GM12872 (cell line): ENCODE data around the gene ITGAX.

Experiments used
- TF ChIP-seq, protein P1 (sequence below): IDR thresholded peaks from 3 replicates; pipeline ENCODE4 v1.5.1; 2011; ENCODE audit warnings: low read depth, mild to moderate bottlenecking, low read length, moderate library complexity; ENCODE audit not compliant: insufficient read depth

Gene ITGAX

DNA sequence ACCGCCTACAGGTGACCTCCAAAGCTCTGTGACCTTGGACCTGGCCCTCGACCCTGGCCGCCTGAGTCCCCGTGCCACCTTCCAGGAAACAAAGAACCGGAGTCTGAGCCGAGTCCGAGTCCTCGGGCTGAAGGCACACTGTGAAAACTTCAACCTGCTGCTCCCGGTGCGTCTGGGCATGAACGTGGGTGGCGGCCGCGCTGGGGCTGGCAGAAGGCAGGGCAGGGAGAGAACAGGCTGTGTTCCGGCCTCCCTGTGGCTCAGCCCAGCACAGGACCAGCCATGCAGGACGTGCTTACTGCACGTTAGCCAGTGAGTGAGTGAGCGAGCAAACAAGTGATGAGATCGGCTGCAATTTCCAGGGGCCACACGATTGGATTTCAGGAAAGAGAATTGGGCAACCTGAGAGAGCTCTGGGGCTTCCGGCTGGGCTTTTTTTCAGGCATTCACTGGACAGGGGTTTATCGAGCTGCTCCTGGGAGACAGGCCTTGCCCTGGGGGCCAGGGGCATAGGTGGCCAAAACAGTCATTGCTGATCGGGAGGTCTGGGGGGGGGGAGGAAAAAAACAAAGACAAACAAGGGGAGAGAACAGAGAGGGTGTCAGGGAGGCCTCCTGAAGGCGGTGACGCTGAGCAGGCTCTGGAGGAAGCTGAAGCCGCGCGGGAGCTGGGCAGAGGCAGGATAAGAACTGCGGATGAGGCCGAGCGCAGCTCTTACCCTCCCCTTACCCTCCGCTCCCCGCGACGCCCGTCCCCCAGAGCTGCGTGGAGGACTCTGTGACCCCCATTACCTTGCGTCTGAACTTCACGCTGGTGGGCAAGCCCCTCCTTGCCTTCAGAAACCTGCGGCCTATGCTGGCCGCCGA, 16.9 kb downstream of the ITGAX start:
- TF ChIP-seq, protein P1, sequence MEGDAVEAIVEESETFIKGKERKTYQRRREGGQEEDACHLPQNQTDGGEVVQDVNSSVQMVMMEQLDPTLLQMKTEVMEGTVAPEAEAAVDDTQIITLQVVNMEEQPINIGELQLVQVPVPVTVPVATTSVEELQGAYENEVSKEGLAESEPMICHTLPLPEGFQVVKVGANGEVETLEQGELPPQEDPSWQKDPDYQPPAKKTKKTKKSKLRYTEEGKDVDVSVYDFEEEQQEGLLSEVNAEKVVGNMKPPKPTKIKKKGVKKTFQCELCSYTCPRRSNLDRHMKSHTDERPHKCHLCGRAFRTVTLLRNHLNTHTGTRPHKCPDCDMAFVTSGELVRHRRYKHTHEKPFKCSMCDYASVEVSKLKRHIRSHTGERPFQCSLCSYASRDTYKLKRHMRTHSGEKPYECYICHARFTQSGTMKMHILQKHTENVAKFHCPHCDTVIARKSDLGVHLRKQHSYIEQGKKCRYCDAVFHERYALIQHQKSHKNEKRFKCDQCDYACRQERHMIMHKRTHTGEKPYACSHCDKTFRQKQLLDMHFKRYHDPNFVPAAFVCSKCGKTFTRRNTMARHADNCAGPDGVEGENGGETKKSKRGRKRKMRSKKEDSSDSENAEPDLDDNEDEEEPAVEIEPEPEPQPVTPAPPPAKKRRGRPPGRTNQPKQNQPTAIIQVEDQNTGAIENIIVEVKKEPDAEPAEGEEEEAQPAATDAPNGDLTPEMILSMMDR, result no peak

DNA sequence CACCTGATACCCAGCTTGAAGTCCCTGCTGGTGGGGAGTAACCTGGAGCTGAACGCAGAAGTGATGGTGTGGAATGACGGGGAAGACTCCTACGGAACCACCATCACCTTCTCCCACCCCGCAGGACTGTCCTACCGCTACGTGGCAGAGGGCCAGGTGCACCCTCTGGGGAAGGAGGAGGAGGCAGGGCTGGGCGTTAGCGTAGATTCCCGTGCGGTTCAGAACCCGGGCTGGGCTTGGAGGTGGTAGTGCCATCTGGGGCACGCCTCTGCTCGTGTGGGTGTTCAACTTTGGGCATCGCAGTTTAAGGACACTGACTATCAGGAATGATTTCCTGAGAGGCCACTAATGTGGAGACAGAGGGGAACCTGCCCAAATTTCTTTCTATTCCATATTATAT, 18.3 kb downstream of the ITGAX start:
- TF ChIP-seq, protein P1, result no peak

DNA sequence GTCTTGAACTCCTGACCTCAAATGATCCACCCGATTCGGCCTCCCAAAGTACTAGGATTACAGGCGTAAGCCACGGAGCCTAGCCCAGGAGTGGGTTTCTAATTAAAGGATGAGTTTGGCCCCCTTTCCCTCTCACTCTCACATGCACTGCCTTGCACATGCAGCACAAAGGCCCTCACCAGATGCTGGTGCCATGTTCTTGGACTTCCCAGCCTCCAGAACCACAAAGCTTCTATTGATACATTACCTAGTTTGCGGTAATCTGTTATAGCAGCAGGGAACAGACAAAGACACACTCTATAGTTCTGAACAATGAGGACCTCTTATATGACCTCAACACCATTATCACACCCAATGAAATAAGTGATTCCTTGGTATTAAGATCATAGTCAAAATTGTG, 20.3 kb downstream of the ITGAX start:
- TF ChIP-seq, protein P1, result no peak

DNA sequence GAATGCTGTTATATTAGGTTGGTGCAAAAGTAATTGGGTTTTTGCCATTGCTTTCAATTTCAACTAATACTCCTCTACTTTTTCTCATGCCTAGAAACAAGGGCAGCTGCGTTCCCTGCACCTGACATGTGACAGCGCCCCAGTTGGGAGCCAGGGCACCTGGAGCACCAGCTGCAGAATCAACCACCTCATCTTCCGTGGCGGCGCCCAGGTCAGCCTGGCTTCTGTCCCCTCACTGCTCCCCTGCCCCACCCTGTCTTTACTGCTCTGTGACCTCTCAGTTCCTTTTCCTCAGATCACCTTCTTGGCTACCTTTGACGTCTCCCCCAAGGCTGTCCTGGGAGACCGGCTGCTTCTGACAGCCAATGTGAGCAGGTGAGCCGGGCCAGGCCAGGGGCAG, 21.7 kb downstream of the ITGAX start:
- TF ChIP-seq, protein P1, result no peak

DNA sequence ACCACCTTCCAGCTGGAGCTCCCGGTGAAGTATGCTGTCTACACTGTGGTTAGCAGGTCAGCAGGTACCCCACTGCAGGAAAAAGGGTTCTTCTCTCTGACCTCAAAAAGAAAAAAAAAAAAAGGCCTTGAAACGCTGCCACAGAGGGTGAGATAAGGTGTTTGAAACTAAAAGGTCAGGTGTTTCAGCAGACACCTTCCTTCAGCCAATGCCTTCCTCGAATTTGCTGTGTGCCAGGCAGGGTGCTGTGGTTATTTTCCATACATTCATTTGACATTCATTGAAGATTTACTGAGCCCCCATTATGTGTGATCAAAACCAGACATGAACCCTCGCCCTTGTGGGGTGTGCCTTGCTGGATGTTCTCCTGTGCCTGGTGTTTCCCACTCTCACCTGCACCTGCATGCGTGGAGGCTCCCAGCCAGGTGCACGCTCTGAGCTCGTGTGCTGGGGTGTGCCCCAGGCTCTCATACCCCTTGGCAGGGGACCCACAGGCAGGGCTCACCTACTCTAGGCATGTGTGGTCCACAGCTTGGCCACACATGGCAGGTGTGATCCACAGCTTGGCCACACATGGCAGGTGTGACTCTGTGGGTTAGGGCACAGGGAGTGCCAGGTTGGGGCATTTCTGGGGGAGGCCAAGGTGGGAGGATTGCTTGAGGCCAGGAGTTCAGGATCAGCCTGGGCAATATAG, 22.4 kb downstream of the ITGAX start:
- TF ChIP-seq, protein P1, result no peak

DNA sequence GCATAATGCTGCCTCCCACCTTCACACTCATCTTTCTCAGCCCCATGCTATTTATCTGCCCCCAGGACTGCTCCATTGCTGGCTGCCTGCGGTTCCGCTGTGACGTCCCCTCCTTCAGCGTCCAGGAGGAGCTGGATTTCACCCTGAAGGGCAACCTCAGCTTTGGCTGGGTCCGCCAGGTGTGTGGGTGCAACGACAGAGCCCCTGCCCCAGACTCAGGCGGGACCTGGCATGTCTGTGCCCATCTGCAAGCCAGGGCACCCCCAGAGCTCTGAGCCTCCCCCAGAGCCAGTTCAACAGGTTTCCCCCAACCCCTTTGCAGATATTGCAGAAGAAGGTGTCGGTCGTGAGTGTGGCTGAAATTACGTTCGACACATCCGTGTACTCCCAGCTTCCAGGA, 25.2 kb downstream of the ITGAX start:
- TF ChIP-seq, protein P1, result no peak

DNA sequence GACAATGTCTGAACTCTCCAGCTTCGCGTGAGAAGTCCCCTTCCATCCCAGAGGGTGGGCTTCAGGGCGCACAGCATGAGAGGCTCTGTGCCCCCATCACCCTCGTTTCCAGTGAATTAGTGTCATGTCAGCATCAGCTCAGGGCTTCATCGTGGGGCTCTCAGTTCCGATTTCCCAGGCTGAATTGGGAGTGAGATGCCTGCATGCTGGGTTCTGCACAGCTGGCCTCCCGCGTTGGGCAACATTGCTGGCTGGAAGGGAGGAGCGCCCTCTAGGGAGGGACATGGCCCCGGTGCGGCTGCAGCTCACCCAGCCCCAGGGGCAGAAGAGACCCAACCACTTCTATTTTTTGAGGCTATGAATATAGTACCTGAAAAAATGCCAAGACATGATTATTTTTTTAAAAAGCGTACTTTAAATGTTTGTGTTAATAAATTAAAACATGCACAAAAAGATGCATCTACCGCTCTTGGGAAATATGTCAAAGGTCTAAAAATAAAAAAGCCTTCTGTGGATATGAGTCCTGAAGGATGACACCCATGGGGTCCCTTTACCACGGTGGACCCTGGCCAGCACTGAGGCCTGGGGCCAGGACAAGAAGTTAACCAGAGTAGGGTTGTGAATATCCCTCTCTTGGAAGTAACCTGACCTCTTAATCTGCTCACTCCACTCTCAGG, 27.6 kb downstream of the ITGAX start:
- TF ChIP-seq, protein P1, result peak; percentile 78
